SHP77 (cell line): ENCODE data around the gene TRPV6.

Source experiments
- DNase-seq, 2 experiments: peaks; one replicate each; lab custom pipeline; 2025; lab: John Stamatoyannopoulos, UW

The TRPV6 gene

DNA sequence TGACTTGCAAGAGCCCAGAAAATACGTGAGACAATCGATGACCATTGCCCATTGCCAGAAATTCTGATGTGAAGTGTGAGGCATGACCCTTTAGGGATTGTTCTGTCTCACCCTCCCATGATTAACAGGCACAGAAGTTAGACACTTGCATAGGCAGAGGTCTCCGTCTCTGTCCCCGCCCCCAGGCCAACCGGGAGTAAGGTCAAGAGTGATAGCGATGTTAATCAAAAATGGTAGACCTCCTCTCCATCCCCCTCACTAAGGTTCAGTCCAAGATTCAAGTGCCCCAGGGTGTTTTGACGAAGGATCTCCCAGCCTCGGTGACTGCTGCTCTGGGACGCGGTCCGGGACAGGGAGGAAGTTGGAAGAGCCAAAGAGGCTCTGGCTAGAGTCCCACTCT lies 22.7 kb upstream of the TRPV6 start:
- DNase-seq = no peak

DNA sequence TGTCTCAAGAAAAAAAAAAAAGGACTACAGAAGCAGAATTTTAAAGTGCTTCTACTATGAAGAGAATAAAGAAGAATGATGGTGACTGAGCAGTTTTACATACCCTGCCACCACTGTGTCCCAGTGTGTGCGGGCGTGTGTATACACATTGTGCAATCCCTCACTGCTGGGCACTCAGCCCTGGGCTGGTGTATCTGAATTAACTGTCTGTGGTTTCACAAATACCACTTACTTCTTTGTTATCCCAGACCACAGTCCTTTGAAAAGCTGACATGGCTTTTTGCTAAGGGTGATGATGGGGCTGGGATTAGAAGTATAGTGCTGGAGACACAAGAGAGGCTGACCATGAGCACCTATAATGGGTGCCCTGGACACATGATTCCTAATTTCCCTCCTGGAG lies 21.1 kb upstream of the TRPV6 start:
- DNase-seq = no peak

GRCh38 chr7:142905759-142906158 lies 20.2 kb upstream of the TRPV6 start:
- no peak for DNase-seq

GRCh38 chr7:142904128-142904527 lies 18.6 kb upstream of the TRPV6 start:
- no peak for DNase-seq

DNA sequence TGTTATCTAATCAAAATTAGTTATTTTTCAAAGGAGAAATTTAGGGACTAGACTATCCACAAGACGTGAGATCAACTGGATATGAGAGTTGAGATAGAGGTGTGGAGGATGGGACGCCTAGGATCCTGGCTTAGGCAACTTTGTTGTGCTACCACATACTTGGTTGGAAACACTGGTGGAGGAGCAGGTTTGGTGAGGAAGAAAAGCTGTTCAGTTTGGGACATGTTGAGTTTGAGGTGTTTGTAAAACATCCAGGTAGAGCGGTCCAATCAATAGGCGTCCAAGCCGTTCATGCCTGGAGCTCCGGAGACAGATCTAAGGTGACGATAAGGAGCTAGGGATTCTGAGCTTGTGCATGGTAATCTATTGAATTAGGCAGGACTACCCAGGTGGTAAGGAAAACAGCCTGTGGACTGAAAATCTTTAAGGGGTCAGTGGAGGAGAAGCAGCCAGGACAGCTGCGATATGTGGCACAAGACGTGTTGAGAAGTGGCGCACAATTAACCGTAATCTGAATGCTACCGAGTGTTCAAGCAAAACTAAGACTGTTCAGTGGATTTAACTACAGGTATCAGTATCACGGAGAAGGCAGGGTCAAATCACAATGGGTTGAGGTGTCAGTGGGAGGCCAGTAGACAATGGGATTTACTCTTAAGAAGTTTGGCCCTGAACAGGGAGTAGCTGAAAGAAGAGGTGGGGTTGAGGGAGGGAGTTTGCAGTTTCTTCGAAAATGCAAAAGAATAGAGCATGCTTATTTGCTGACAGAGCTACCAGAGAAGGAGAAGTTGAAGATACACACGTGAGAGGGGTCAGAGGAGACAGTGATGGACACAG lies 16.1 kb upstream of the TRPV6 start:
- no peak for DNase-seq

- no peak for DNase-seq
Measured at GRCh38 chr7:142899661-142900060, 14.1 kb upstream of the TRPV6 start.

DNA sequence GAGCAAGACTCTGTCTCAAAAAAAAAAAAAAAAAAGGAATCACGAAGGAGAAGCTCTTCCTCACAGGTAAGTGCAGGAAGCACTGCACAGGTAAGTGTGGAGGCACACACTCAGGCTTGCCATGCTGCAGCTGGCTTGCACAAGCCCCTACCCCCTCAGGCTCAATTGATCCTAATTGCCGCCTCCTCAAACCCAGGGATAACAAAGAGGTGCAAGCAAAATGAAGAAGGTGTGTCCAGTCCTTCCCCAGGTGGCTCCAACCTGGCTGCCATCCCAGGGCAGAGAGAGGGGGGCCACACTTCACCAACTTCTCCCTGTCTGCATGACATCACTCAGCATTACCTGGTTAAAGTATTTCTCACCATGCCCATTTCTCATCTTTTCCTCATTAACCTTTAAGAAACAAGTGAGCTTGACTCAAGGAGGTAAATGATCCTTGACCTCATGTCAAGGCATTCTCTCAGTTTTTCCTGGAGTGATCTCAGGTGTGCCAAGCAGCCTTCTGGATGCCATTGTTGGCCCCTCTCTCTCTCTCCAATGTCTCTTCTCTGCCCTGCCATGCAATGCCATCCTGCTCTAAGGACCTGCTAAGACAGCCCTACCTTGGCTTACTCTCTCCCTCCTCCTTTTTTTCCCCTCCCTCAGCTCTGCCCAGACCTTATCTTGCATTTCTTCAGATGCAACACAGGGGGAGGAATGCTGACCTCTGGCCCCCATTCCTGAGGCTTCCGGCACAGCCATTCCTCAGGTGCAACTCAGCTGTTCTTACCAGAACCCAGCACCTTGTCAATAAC lies 13.0 kb upstream of the TRPV6 start:
- no peak for DNase-seq

DNA sequence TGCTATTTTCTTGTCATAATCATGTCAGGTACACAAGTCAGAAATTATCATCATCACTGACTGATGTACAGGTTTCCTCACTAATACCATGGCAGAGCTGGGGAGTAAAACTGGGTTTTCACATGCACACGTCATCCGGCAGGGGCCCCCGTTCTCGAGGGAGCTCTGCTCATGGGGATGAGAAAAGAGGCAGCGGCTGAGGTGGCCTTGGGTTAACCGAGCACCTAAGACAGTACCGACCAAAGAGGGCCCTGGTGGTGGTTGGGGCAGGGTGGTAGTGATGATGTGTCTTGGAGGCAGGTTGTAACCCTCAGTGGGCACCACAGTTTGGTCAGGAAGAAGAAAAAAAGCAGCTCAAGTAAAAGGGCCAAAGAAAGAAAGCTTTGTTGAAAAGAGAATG lies 12.1 kb upstream of the TRPV6 start:
- DNase-seq = no peak

DNA sequence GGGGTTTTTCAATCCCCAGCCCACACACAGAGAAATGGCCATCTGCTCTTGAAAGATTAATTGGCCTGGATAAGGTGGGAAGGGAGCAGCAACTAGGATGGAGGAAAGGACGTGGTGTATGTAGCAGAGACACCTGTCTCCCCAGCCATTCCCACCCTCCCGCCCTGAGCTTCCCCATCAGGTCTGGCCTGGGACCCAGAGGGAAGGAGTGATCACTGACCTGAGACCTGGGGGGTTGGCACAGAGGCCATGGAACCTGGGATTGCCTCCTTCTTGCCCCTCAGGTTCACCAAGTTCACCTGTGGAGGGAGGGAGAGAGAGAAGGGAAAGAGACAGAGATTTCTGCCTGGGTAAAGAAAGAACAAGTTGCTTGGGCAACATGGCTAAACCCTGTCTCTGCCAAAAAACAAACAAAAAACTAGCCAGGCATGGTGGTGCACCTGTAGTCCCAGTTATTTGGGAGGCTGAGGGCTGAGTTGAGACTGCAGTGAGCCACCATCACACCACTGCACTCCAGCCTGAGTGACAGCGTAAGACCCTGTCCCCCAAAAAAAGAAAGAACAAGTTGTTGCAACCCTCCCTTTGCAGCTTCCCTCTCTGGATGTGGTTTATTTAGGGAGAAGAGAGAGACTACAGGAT lies 11.3 kb upstream of the TRPV6 start:
- no peak for DNase-seq

- no peak for DNase-seq
Measured at GRCh38 chr7:142896151-142896550, 10.6 kb upstream of the TRPV6 start.

GRCh38 chr7:142894985-142895593 lies 9.5 kb upstream of the TRPV6 start:
- no peak for DNase-seq

DNA sequence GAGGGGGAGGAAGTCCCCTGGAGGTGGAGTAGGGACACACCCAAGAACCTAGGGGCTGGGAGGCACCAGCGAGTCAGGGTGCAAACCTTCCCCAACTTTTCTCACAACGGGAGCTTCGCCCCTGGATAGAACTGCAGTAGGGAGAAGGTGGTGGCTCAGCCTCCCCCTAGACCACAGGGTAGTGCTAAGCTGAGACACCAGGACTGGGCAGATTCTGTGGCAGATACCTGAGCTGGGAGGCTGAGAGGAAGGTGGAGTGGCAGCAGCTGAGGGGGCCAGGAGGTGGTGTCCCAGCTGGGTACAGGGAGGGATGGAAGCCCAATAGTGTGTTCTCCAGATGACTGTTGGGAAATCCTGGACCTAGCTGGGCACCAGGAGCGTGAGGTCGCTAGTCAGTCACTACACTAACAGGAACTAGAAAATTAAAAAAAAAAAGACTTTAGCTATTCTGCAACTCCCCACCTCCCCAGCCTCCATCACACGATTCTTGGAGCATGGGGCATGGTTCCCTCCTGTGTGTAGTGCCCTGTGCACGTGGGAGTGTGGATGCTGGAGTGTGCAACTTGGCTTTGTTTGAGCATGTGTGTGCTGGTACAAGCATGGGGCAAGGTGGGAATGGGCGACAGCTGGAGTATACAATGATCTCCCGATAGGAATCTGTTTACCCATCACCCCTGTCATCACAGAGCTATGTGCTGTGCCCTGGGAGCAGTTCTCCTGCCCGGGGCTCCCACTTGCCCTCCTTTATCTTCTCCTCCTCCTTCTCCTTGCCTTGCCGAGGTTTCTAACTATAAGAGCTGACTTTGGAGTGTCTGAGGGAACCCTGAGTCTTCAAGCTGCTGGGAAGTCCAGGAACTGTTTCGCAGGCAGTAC lies 8.8 kb upstream of the TRPV6 start:
- DNase-seq = no peak

DNA sequence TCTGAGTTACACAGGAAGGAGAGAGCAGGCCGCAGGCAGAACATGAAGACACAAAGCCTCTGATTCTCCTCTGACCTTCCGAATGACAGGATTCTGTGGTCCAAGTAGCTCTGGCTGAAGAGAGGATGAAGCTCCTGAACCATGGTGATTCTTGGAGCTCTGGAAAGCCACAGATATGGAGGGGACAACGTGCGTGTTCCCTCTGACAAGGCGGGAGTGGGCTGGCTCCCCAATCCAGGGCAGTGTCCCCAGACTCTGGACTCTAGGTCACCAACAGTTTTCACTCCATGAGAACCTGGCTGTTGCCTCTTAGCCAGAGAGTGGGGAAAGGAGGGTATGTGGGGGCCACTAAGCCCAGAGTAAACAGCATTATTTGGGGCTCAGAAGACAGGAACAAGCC lies 7.4 kb upstream of the TRPV6 start:
- no peak for DNase-seq

DNA sequence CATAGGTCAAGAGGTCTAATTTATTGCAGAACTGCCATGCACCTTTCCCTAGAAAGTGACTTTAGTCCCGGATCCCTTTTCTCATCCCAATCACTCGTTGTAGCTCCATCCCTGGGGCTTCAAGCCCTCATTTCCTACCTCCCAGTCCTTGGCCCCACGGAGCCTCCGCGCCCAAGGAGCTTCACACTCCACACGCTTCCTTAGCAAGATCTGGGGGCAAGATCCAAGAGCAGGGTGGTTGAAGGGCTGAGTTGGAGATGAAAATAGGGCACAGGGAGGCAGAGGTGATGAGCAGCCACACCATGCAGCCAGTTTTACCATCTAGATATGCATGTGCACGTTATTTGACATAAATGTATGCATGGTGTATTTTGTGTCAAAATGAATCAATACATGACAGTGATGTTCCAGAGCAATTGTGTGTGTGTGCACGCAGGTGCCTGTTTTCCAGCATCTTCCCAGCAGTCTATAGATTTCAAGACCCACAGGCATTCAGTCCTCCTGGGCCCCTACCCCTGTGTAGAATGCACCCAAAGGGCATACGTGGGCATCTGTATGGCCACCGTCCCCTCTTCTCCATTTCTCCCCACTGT lies 6.0 kb upstream of the TRPV6 start:
- no peak for DNase-seq

DNA sequence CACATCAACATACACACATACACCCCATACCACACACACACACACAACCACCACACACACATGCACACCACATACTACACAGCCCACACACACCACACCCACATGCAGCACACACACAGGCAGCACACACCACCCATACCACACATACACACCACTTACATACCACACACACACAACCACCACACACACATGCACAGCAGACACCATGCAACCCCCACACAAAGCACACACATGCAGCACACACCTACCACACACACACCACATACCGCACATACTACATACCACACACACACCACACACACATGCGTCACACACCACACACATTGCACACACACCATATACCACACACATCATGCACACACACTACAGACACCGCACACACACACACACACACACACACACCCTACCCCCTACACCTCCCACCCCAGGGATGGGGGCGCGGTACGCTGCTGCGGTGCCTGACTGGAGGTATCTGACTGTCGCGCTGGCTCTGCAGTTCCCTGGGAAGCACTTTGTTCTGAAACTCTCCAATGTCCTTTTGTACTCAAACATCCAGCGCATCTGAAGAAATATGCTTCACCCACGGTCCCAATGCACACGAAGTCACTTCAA lies 5.4 kb upstream of the TRPV6 start:
- DNase-seq = no peak

DNA sequence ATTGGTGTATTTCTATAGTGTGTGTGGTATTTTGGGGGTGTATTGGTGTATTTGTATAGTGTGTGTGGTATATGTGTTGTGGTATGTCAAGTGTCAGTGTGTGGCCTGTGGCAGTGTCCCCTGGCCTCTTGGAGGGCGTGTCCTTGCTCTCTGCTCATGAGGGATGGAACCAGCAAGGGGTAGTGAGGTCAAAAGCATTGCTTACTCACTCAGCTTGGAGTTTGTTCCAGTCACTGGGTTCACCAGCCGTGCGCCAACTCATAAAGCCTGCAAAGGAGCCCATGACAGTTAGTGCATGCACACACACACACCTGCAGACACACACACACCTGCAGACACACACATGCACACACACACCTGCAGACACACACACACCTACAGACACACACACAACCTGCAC lies 4.3 kb upstream of the TRPV6 start:
- DNase-seq = no peak

- no peak for DNase-seq
Measured at GRCh38 chr7:142887282-142888015, 1.9 kb upstream of the TRPV6 start.

GRCh38 chr7:142886866-142887265 lies 1.3 kb upstream of the TRPV6 start:
- DNase-seq = no peak

GRCh38 chr7:142884286-142884640 lies 1.3 kb downstream of the TRPV6 start:
- no peak for DNase-seq
